HepG2 (cell line): ENCODE measurements around the gene EIF1AD.

Source experiments
- CREB1 ChIP-seq, 2 experiments: fragments of 450-650 bp in 1 of 2; IDR thresholded peaks; 2 replicates each; pipeline ENCODE4 v1.6.1; 2016 to 2017; ENCODE audit warnings: control low read depth in 1 of 2, mild to moderate bottlenecking in 1 of 2, missing compliant biosample characterization in 1 of 2, missing genetic modification characterization in 1 of 2
- CTCF ChIP-seq: sonication (generic); formaldehyde crosslinking; IDR thresholded peaks from 2 replicates; pipeline ENCODE4 v1.5.0; 2020; ENCODE audit warnings: mild to moderate bottlenecking, missing genetic modification reagents, moderate library complexity
- HOXA5 ChIP-seq: sonication (generic); formaldehyde crosslinking; IDR thresholded peaks from 2 replicates; pipeline ENCODE4 v1.4.0; 2020; ENCODE audit warnings: missing genetic modification reagents
- MAX ChIP-seq: IDR thresholded peaks from 2 replicates; pipeline ENCODE4 v1.6.1; 2012; ENCODE audit warnings: inconsistent platforms
- MXI1 ChIP-seq: IDR thresholded peaks from 3 replicates; pipeline ENCODE4 v1.6.1; 2012; ENCODE audit warnings: low read depth, low read length, inconsistent platforms, borderline replicate concordance
- NFRKB ChIP-seq: fragments of 450-650 bp; IDR thresholded peaks from 2 replicates; pipeline ENCODE4 v1.6.1; 2017
- POLR2A ChIP-seq, 2 experiments: IDR thresholded peaks; 2 replicates each; pipeline ENCODE4 v1.6.1; 2011; ENCODE audit warnings: low read depth in 2 of 2, low read length in 2 of 2, mild to moderate bottlenecking in 1 of 2, moderate library complexity in 1 of 2; ENCODE audit not compliant: insufficient read depth in 1 of 2
- REST ChIP-seq, 2 experiments: IDR thresholded peaks; 2 replicates each; pipeline ENCODE4 v1.6.1; 2011 to 2012; ENCODE audit warnings: low read length in 2 of 2, borderline replicate concordance in 1 of 2, low read depth in 1 of 2, mild to moderate bottlenecking in 1 of 2, moderate library complexity in 1 of 2
- ZNF136 ChIP-seq: sonication (generic); formaldehyde crosslinking; IDR thresholded peaks from 2 replicates; pipeline ENCODE4 v1.8.1; 2022; ENCODE audit warnings: low read depth, mild to moderate bottlenecking, moderate library complexity, missing genetic modification reagents
- ZNF597 ChIP-seq: sonication (generic); formaldehyde crosslinking; IDR thresholded peaks from 2 replicates; pipeline ENCODE4 v1.5.0; 2020; ENCODE audit warnings: missing genetic modification reagents
- ZNF782 ChIP-seq: sonication (generic); formaldehyde crosslinking; IDR thresholded peaks from 2 replicates; pipeline ENCODE4 v1.4.0; 2020; ENCODE audit warnings: missing genetic modification reagents, mild to moderate bottlenecking, borderline replicate concordance

- no peak for TF ChIP-seq REST (IDR thresholded peaks at IDR 0.05; ENCODE audit: borderline replicate concordance in 1 of 2, low read depth in 1 of 2, low read length in 2 of 2)
- no peak for TF ChIP-seq CREB1 (IDR thresholded peaks at IDR 0.05)
- no peak for TF ChIP-seq CREB1 (CRISPR knock-in tag; IDR thresholded peaks at IDR 0.05)
- no peak for TF ChIP-seq ZNF597
- no peak for TF ChIP-seq NFRKB
- no peak for TF ChIP-seq HOXA5
- no peak for TF ChIP-seq ZNF782 (CRISPR knock-in tag)
- TF ChIP-seq ZNF136 (CRISPR knock-in tag): no peak
- no peak for TF ChIP-seq POLR2A (IDR thresholded peaks at IDR 0.05; ENCODE audit: insufficient read depth in 1 of 2, low read depth in 2 of 2, low read length in 2 of 2)
- no peak for TF ChIP-seq MXI1
- TF ChIP-seq MAX: no peak
- no peak for TF ChIP-seq CTCF (CRISPR knock-in tag)
These were observed 34.5 kb downstream of the EIF1AD start for GRCh38 chr11:65967329-65967934.
